Neural cell (in vitro differentiated cells): ENCODE data around the gene MAPT.

Experiments
- EP300 ChIP-seq: fragments of 450-650 bp; conservative IDR thresholded peaks from 2 replicates; pipeline ENCODE4 v1.6.1; 2014; ENCODE audit warnings: antibody characterized with exemption, mild to moderate bottlenecking, moderate library complexity; ENCODE audit not compliant: poor library complexity, severe bottlenecking
- EZH2 ChIP-seq: fragments of 200-600, 300-800 bp; shearing (Covaris generic), sonication (generic); IDR thresholded peaks from 2 replicates; pipeline ENCODE4 v1.6.1; 2014; ENCODE audit warnings: antibody characterized with exemption, low read length, borderline replicate concordance, mild to moderate bottlenecking; ENCODE audit not compliant: insufficient read depth, poor library complexity, severe bottlenecking
- MXI1 ChIP-seq: fragments of 450-650 bp; conservative IDR thresholded peaks from 2 replicates; pipeline ENCODE4 v1.6.1; 2014; ENCODE audit warnings: antibody characterized with exemption, mild to moderate bottlenecking; ENCODE audit not compliant: poor library complexity, severe bottlenecking
- RAD21 ChIP-seq: fragments of 450-650 bp; conservative IDR thresholded peaks from 2 replicates; pipeline ENCODE4 v1.6.1; 2014; ENCODE audit warnings: antibody characterized with exemption, mild to moderate bottlenecking, moderate library complexity
- TF ChIP-seq, protein P1 (sequence below): fragments of 450-650 bp; IDR thresholded peaks from 2 replicates; pipeline ENCODE4 v1.5.1; 2014; ENCODE audit warnings: antibody characterized with exemption, mild to moderate bottlenecking, moderate library complexity; ENCODE audit not compliant: poor library complexity, severe bottlenecking

DNA sequence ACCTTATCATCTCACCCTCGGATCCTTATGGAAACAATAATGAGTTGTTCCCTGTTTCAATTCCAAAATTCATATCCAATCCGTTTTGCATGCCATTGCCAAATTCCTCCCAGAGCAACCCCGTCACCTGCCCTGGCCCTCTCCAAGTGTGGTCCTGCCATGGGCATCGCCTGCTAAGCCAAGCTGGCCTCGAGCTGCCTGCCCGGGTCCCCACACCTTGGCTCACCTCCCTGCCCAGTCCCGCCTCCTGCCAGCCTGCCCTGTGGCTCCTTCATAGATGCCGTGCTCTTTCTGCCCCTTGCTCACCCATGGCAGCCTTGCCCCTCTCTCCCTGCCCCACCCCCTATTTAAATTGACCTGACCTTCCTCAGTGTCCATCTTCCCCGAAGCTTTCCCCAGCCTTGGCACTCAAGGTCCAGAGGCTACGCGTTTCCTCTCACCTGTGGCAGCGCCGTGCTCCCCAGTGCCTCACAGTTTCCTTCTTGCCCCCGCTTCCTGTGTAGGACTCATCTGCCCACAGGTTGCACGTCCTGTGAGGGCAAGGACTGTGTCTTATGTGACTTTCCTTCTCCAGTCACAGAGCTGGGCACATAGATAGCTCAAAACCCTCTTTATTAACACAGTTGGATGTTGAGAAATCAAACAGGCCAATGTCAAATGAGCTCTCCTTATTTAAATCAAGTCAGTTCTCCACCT is 12.7 kb downstream of the MAPT start:
- TF ChIP-seq, protein P1, sequence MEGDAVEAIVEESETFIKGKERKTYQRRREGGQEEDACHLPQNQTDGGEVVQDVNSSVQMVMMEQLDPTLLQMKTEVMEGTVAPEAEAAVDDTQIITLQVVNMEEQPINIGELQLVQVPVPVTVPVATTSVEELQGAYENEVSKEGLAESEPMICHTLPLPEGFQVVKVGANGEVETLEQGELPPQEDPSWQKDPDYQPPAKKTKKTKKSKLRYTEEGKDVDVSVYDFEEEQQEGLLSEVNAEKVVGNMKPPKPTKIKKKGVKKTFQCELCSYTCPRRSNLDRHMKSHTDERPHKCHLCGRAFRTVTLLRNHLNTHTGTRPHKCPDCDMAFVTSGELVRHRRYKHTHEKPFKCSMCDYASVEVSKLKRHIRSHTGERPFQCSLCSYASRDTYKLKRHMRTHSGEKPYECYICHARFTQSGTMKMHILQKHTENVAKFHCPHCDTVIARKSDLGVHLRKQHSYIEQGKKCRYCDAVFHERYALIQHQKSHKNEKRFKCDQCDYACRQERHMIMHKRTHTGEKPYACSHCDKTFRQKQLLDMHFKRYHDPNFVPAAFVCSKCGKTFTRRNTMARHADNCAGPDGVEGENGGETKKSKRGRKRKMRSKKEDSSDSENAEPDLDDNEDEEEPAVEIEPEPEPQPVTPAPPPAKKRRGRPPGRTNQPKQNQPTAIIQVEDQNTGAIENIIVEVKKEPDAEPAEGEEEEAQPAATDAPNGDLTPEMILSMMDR, result no peak
- TF ChIP-seq RAD21, result no peak
- no peak for TF ChIP-seq MXI1
- TF ChIP-seq EP300, result no peak
- TF ChIP-seq EZH2, result no peak
